SU-DHL-6 (cell line): Measurements from ENCODE around the gene GPR132.

ENCODE experiments used
- EZH2phosphoT487 ChIP-seq: fragments of 200-600 bp; sonication (generic), shearing (Covaris generic); conservative IDR thresholded peaks from 2 replicates; pipeline ENCODE4 v1.6.1; 2018; ENCODE audit warnings: mild to moderate bottlenecking, antibody characterized with exemption, low read length, moderate library complexity, mixed read lengths
- TF ChIP-seq, protein P1 (sequence below): fragments of 200-600 bp; sonication (generic); IDR thresholded peaks from one replicate; pipeline ENCODE4 v1.5.1; 2017; ENCODE audit warnings: antibody characterized with exemption, mild to moderate bottlenecking, low read length, moderate library complexity; ENCODE audit not compliant: insufficient read depth, poor library complexity, severe bottlenecking

DNA sequence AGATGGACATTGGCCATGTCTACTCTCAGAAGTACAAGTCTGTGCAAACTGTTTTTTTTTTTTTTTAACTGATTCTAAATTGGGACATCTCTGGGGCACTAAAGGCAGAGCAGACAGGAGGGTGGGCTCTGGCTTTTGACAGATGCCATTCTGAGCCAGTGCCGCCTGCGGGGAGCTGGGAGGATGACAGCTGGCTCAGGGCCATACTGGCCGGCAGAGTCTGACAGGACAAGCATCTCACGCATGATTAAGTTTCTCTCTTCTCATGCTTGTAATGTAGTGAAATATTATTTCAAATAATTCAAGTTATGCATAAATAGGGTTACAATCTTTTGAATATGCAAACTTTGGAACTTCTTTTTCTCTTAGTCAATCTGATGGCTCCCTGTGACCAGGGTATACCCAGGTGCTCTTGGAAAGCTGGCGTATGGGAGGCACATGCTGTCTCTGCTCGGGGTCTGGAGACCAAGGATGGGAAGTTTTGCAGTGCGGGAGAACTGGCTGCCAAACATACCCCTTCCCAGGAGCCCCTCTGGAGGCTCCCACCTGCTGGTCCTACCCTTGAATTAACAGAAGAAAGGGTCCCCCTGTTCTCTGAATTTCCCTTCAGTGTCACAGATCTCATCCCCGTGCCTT is 52.0 kb downstream of the GPR132 start:
- TF ChIP-seq, protein P1, sequence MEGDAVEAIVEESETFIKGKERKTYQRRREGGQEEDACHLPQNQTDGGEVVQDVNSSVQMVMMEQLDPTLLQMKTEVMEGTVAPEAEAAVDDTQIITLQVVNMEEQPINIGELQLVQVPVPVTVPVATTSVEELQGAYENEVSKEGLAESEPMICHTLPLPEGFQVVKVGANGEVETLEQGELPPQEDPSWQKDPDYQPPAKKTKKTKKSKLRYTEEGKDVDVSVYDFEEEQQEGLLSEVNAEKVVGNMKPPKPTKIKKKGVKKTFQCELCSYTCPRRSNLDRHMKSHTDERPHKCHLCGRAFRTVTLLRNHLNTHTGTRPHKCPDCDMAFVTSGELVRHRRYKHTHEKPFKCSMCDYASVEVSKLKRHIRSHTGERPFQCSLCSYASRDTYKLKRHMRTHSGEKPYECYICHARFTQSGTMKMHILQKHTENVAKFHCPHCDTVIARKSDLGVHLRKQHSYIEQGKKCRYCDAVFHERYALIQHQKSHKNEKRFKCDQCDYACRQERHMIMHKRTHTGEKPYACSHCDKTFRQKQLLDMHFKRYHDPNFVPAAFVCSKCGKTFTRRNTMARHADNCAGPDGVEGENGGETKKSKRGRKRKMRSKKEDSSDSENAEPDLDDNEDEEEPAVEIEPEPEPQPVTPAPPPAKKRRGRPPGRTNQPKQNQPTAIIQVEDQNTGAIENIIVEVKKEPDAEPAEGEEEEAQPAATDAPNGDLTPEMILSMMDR = no peak
- TF ChIP-seq EZH2phosphoT487 = no peak
